ENCODE results near the gene ARHGEF25. TPM values are rescaled to one million over a fixed set of nuclear protein-coding genes. Genes with fewer than 3 reads are reported as not detected.

Gene ARHGEF25
- total and polyA plus RNA-seq, 2 donors (not counting 1 experiment from before 2014, with no cell fraction given) = 0.12 TPM; not detected in 1

- Histone ChIP-seq H3K9ac (ENCODE audit: low read length) (no peak overlapping the region), H3K79me2 (ENCODE audit: control insufficient read depth, insufficient read depth, low read length) (no peaks in the 10 kb centered on the region), H3K4me2 (replicated peaks; ENCODE audit: low read depth, low read length, poor library complexity, severe bottlenecking) (no peak overlapping the region), H3K36me3 (replicated peaks in 1 of 2; ENCODE audit: control extremely low read depth in 1 of 2, control insufficient read depth in 1 of 2, extremely low read depth in 1 of 2, insufficient read depth in 2 of 2, low read length in 1 of 2) (no peaks in the 10 kb centered on the region), H3K27me3 (replicated peaks in 1 of 4; ENCODE audit: control extremely low read depth in 1 of 4, control insufficient read depth in 3 of 4, insufficient read depth in 4 of 4, low read length in 3 of 4) (peaks cover 0 to 5% (median 2%) of the 10 kb centered on the region in 4 experiments), H3K4me1 (ENCODE audit: control insufficient read depth in 2 of 2, insufficient read depth in 2 of 2, low read length in 2 of 2) (no peaks in the 10 kb centered on the region), H2AFZ (ENCODE audit: insufficient read depth, low read depth, low read length, poor library complexity, severe bottlenecking) (no peak overlapping the region), H3K27ac (ENCODE audit: low read length in 2 of 2) (no peak overlapping the region), H3K9me3 (ENCODE audit: control extremely low read depth in 1 of 3, control insufficient read depth in 2 of 3, insufficient read depth in 1 of 3, low read length in 2 of 3) (peaks cover 0 to 7% (median 4%) of the 10 kb centered on the region in 3 donors), H4K20me1 (ENCODE audit: control insufficient read depth, insufficient read depth, low read length, poor library complexity, severe bottlenecking) (no peaks in the 10 kb centered on the region), H3K4me3 (ENCODE audit: control extremely low read depth in 1 of 5, extremely low read depth in 1 of 5, insufficient read depth in 1 of 5, low read depth in 2 of 5, low read length in 4 of 5) (no peak overlapping the region)
- ChIA-PET POLR2A (no interaction called here), CTCF (no interaction called here)
- intact Hi-C loops (cut with micrococcal nuclease) = no loop called here
- ATAC-seq (ENCODE audit: low read depth) (no peak), DNase-seq (no peak)
- 83% methylated on average over 3 of the region's 3 CpGs for WGBS (ENCODE audit: insufficient coverage)
- peaks cover 1% of the 10 kb centered on the region for H3K9me3 Mint-ChIP-seq (ENCODE audit: insufficient read depth)
- H3K4me3 Mint-ChIP-seq = no peak overlapping the region
- peaks cover 26% of the 10 kb centered on the region for H3K27me3 Mint-ChIP-seq
- H3K27ac Mint-ChIP-seq = no peak overlapping the region
- TF ChIP-seq EZH2 (IDR thresholded peaks at IDR 0.05; ENCODE audit: borderline replicate concordance, insufficient read depth, low read depth, low read length, poor library complexity, severe bottlenecking) (no peak), CTCF (IDR thresholded peaks at IDR 0.05) (no peak)
- no peaks in the 10 kb centered on the region for H3K4me1 Mint-ChIP-seq
Observed at GRCh38 chr12:57657744-57658143, 46.5 kb downstream of the ARHGEF25 start.

GRCh38 chr12:57658890-57659289 lies 47.7 kb downstream of the ARHGEF25 start:
- Mint-ChIP-seq H3K27me3 (peaks cover 26% of the 10 kb centered on the region), H3K9me3 (ENCODE audit: insufficient read depth) (no peaks in the 10 kb centered on the region), H3K4me1 (no peaks in the 10 kb centered on the region), H3K4me3 (no peak overlapping the region), H3K27ac (no peak overlapping the region)
- Histone ChIP-seq H2AFZ (ENCODE audit: insufficient read depth, low read depth, low read length, poor library complexity, severe bottlenecking) (no peak overlapping the region), H4K20me1 (ENCODE audit: control insufficient read depth, insufficient read depth, low read length, poor library complexity, severe bottlenecking) (no peaks in the 10 kb centered on the region), H3K27me3 (replicated peaks in 1 of 4; ENCODE audit: control extremely low read depth in 1 of 4, control insufficient read depth in 3 of 4, insufficient read depth in 4 of 4, low read length in 3 of 4) (peaks cover 0 to 5% (median 2%) of the 10 kb centered on the region in 4 experiments), H3K27ac (ENCODE audit: low read length in 2 of 2) (no peak overlapping the region), H3K36me3 (replicated peaks in 1 of 2; ENCODE audit: control extremely low read depth in 1 of 2, control insufficient read depth in 1 of 2, extremely low read depth in 1 of 2, insufficient read depth in 2 of 2, low read length in 1 of 2) (no peaks in the 10 kb centered on the region), H3K4me3 (ENCODE audit: control extremely low read depth in 1 of 5, extremely low read depth in 1 of 5, insufficient read depth in 1 of 5, low read depth in 2 of 5, low read length in 4 of 5) (no peak overlapping the region), H3K4me2 (replicated peaks; ENCODE audit: low read depth, low read length, poor library complexity, severe bottlenecking) (no peak overlapping the region), H3K4me1 (ENCODE audit: control insufficient read depth in 2 of 2, insufficient read depth in 2 of 2, low read length in 2 of 2) (no peaks in the 10 kb centered on the region), H3K79me2 (ENCODE audit: control insufficient read depth, insufficient read depth, low read length) (no peaks in the 10 kb centered on the region), H3K9me3 (ENCODE audit: control extremely low read depth in 1 of 3, control insufficient read depth in 2 of 3, insufficient read depth in 1 of 3, low read length in 2 of 3) (peaks cover 0 to 5% (median 0%) of the 10 kb centered on the region in 3 donors), H3K9ac (ENCODE audit: low read length) (no peak overlapping the region)
- intact Hi-C loops (cut with micrococcal nuclease) = no loop called here
- WGBS (ENCODE audit: insufficient coverage) = 88% methylated on average over 1 of the region's 3 CpGs
- ATAC-seq (ENCODE audit: low read depth) (no peak), DNase-seq (no peak)
- ChIA-PET CTCF (interaction anchor here (0.8 kb wide), 1 partner anchor 204 kb away, joined by 4 read pairs; the partner anchor contains the start of gene INHBE), POLR2A (no interaction called here)
- TF ChIP-seq CTCF (IDR thresholded peaks at IDR 0.05) (no peak), EZH2 (IDR thresholded peaks at IDR 0.05; ENCODE audit: borderline replicate concordance, insufficient read depth, low read depth, low read length, poor library complexity, severe bottlenecking) (no peak)

Measured in B cell (primary cell).